Neuronal stem cell (in vitro differentiated cells): ENCODE data around the gene DZIP3.
A peak's percentile ranks its signal among the peaks of the same experiment; 100 is the strongest.

Experiments used
- DNase-seq: peaks from one replicate; pipeline ENCODE4 v3.0.0-alpha.2; 2013; ENCODE audit warnings: low spot score
- H2AFZ ChIP-seq: one replicate; pipeline ENCODE4 v1.6.1; 2013; ENCODE audit warnings: mild to moderate bottlenecking, low read length, inconsistent platforms
- H2AK5ac ChIP-seq: 2 replicates; pipeline ENCODE4 v1.6.1; 2013; ENCODE audit warnings: low read depth, mild to moderate bottlenecking, inconsistent platforms, low read length, moderate library complexity, mixed read lengths
- H2BK120ac ChIP-seq: 2 replicates; pipeline ENCODE4 v1.6.1; 2013; ENCODE audit warnings: low read depth, mild to moderate bottlenecking, inconsistent platforms, low read length, moderate library complexity, mixed read lengths
- H2BK12ac ChIP-seq: one replicate; pipeline ENCODE4 v1.6.1; 2013; ENCODE audit warnings: low read length, inconsistent platforms
- H2BK15ac ChIP-seq: 2 replicates; pipeline ENCODE4 v1.6.1; 2013; ENCODE audit warnings: mild to moderate bottlenecking, low read length, inconsistent platforms, mixed read lengths
- H2BK5ac ChIP-seq: one replicate; pipeline ENCODE4 v1.6.1; 2013; ENCODE audit warnings: inconsistent platforms, mild to moderate bottlenecking, low read length, moderate library complexity
- H3K14ac ChIP-seq: one replicate; pipeline ENCODE4 v1.6.1; 2013; ENCODE audit warnings: low read length, inconsistent platforms
- H3K18ac ChIP-seq: 2 replicates; pipeline ENCODE4 v1.6.1; 2013; ENCODE audit warnings: low read length, inconsistent platforms
- H3K23ac ChIP-seq: 2 replicates; pipeline ENCODE4 v1.6.1; 2013; ENCODE audit warnings: low read depth, mild to moderate bottlenecking, mixed read lengths, low read length, inconsistent platforms; ENCODE audit not compliant: poor library complexity
- H3K27ac ChIP-seq: replicated peaks from 3 replicates; pipeline ENCODE4 v1.5.1; 2013; ENCODE audit warnings: low read length, inconsistent platforms
- H3K27me3 ChIP-seq, 3 experiments: 2 replicates each; pipeline ENCODE4 v1.6.1; 2013; ENCODE audit warnings: low read length in 3 of 3, mild to moderate bottlenecking in 2 of 3, inconsistent platforms in 1 of 3, low read depth in 1 of 3, mixed read lengths in 1 of 3, moderate library complexity in 1 of 3; ENCODE audit not compliant: control insufficient read depth in 3 of 3, insufficient read depth in 3 of 3
- H3K36me3 ChIP-seq, 2 donors: replicated peaks in 1 of 2; 2 replicates each; pipeline ENCODE4 v1.6.1; 2013; ENCODE audit warnings: low read length in 2 of 2; ENCODE audit not compliant: control insufficient read depth in 2 of 2, insufficient read depth in 2 of 2
- H3K4ac ChIP-seq: 2 replicates; pipeline ENCODE4 v1.6.1; 2013; ENCODE audit warnings: inconsistent platforms, mild to moderate bottlenecking, low read length, moderate library complexity
- H3K4me1 ChIP-seq, 2 donors: 1 replicate in 1 of 2; 2 replicates in 1 of 2; pipeline ENCODE4 v1.6.1; 2013; ENCODE audit warnings: low read length in 2 of 2, low read depth in 1 of 2; ENCODE audit not compliant: control insufficient read depth in 2 of 2, insufficient read depth in 1 of 2
- H3K4me2 ChIP-seq: one replicate; pipeline ENCODE4 v1.6.1; 2013; ENCODE audit warnings: mild to moderate bottlenecking, low read length, inconsistent platforms; ENCODE audit not compliant: insufficient read depth, poor library complexity, severe bottlenecking
- H3K4me3 ChIP-seq, 2 donors: 2 replicates each; pipeline ENCODE4 v1.5.1; 2013; ENCODE audit warnings: low read length in 2 of 2, mild to moderate bottlenecking in 2 of 2, inconsistent platforms in 1 of 2, moderate library complexity in 1 of 2
- H3K79me1 ChIP-seq: one replicate; pipeline ENCODE4 v1.6.1; 2013; ENCODE audit warnings: low read depth, mild to moderate bottlenecking, inconsistent platforms, low read length, moderate library complexity
- H3K9ac ChIP-seq: one replicate; pipeline ENCODE4 v1.6.1; 2013; ENCODE audit warnings: mild to moderate bottlenecking, low read depth, low read length, inconsistent platforms; ENCODE audit not compliant: poor library complexity
- H3K9me3 ChIP-seq, 2 donors: replicated peaks in 1 of 2; 2 replicates each; pipeline versions ENCODE3 to v1.6.1; 2013; ENCODE audit warnings: low read length in 2 of 2, mild to moderate bottlenecking in 2 of 2, inconsistent platforms in 1 of 2, low read depth in 1 of 2, mixed read lengths in 1 of 2, moderate library complexity in 1 of 2; ENCODE audit not compliant: control insufficient read depth in 2 of 2, insufficient read depth in 1 of 2
- H4K8ac ChIP-seq: one replicate; pipeline ENCODE4 v1.6.1; 2013; ENCODE audit warnings: low read depth, mild to moderate bottlenecking, inconsistent platforms, low read length, moderate library complexity
- H4K91ac ChIP-seq: one replicate; pipeline ENCODE4 v1.6.1; 2013; ENCODE audit warnings: low read length, low read depth, mild to moderate bottlenecking, inconsistent platforms; ENCODE audit not compliant: poor library complexity
- WGBS, 2 donors: extraction: QIAGEN DNeasy Blood & Tissue Kit; methylation state at CpG; one replicate each; pipeline ENCODE4 v1.1.7; 2013; ENCODE audit warnings: missing lambda C conversion rate in 2 of 2, mixed read lengths in 1 of 2; ENCODE audit not compliant: insufficient read length in 2 of 2, insufficient replicate concordance in 1 of 2; ENCODE audit errors: extremely low coverage in 2 of 2; 5-methylcytosine and 5-hydroxymethylcytosine counted together

Gene DZIP3

GRCh38 chr3:108598375-108598774 is 8.9 kb downstream of the DZIP3 start:
- no peak for DNase-seq
- Histone ChIP-seq H2AK5ac (no peak overlapping the region), H3K18ac (no peak overlapping the region), H3K4ac (no peak overlapping the region), H4K8ac (no peak overlapping the region), H3K23ac (no peak overlapping the region), H2BK5ac (no peak overlapping the region), H3K4me2 (no peak overlapping the region), H2BK15ac (no peak overlapping the region), H3K4me1 (peaks cover 2 to 3% of the 10 kb centered on the region in 2 donors), H3K27ac (no peak overlapping the region), H2BK120ac (no peak overlapping the region), H3K36me3 (peaks cover 2 to 3% of the 10 kb centered on the region in 2 donors), H3K79me1 (peaks cover 2% of the 10 kb centered on the region), H3K4me3 (no peak overlapping the region), H2BK12ac (no peak overlapping the region), H4K91ac (no peak overlapping the region), H3K9ac (no peak overlapping the region), H3K14ac (no peak overlapping the region), H2AFZ (no peak overlapping the region), H3K9me3 (peaks cover 0 to 4% of the 10 kb centered on the region in 2 donors), H3K27me3 (no peaks in the 10 kb centered on the region)
- WGBS, 2 donors, result no CpG with 5 or more reads among the region's 5 CpGs

- peaks cover 2 to 3% of the 10 kb centered on the region in 2 donors for H3K36me3 ChIP-seq
- H2AK5ac ChIP-seq, result no peak overlapping the region
- H3K14ac ChIP-seq, result no peak overlapping the region
- no peak overlapping the region for H2AFZ ChIP-seq
- H4K8ac ChIP-seq, result no peak overlapping the region
- no peak overlapping the region for H4K91ac ChIP-seq
- no peak overlapping the region for H3K4me3 ChIP-seq
- H3K4me2 ChIP-seq, result no peak overlapping the region
- no peak overlapping the region for H2BK12ac ChIP-seq
- H2BK120ac ChIP-seq, result no peak overlapping the region
- H3K27ac ChIP-seq, result no peak overlapping the region
- H3K9me3 ChIP-seq, result peaks cover 0 to 4% of the 10 kb centered on the region in 2 donors
- H2BK15ac ChIP-seq, result no peak overlapping the region
- no peak overlapping the region for H3K18ac ChIP-seq
- no peaks in the 10 kb centered on the region for H3K79me1 ChIP-seq
- H3K9ac ChIP-seq, result no peak overlapping the region
- no CpG with 5 or more reads among the region's 1 CpG for WGBS, 2 donors
- H3K27me3 ChIP-seq, result no peaks in the 10 kb centered on the region
- H2BK5ac ChIP-seq, result no peak overlapping the region
- no peak for DNase-seq
- H3K23ac ChIP-seq, result no peak overlapping the region
- H3K4me1 ChIP-seq, result peaks cover 2 to 3% of the 10 kb centered on the region in 2 donors
- H3K4ac ChIP-seq, result no peak overlapping the region
These were observed 10.3 kb downstream of the DZIP3 start for GRCh38 chr3:108599677-108600409.

- H2BK15ac ChIP-seq, result no peak overlapping the region
- H2BK5ac ChIP-seq, result no peak overlapping the region
- no peak overlapping the region for H2BK12ac ChIP-seq
- H3K79me1 ChIP-seq, result no peaks in the 10 kb centered on the region
- H3K9ac ChIP-seq, result no peak overlapping the region
- H2BK120ac ChIP-seq, result no peak overlapping the region
- no peak overlapping the region for H3K4me3 ChIP-seq
- no peak overlapping the region for H3K18ac ChIP-seq
- H3K9me3 ChIP-seq, result peaks cover 0 to 6% of the 10 kb centered on the region in 2 donors
- H3K36me3 ChIP-seq, result peaks cover 2 to 12% of the 10 kb centered on the region in 2 donors
- DNase-seq, result no peak
- no peak overlapping the region for H4K91ac ChIP-seq
- H2AK5ac ChIP-seq, result no peak overlapping the region
- no peak overlapping the region for H3K4me2 ChIP-seq
- H3K4ac ChIP-seq, result no peak overlapping the region
- H3K23ac ChIP-seq, result no peak overlapping the region
- H4K8ac ChIP-seq, result no peak overlapping the region
- H3K4me1 ChIP-seq, result peaks cover 2 to 3% of the 10 kb centered on the region in 2 donors
- H3K27me3 ChIP-seq, result no peaks in the 10 kb centered on the region
- peak overlapping the region; percentile 6 for H3K27ac ChIP-seq
- no peak overlapping the region for H2AFZ ChIP-seq
- no peak overlapping the region for H3K14ac ChIP-seq
- no CpG with 5 or more reads among the region's 5 CpGs for WGBS, 2 donors
These were observed 12.9 kb downstream of the DZIP3 start for GRCh38 chr3:108602249-108602934.

- H3K36me3 ChIP-seq, result peaks cover 2 to 12% of the 10 kb centered on the region in 2 donors
- DNase-seq, result no peak
- no peak overlapping the region for H2BK5ac ChIP-seq
- H2BK12ac ChIP-seq, result no peak overlapping the region
- H3K14ac ChIP-seq, result no peak overlapping the region
- no peaks in the 10 kb centered on the region for H3K79me1 ChIP-seq
- no peak overlapping the region for H3K18ac ChIP-seq
- no peak overlapping the region for H4K8ac ChIP-seq
- no peak overlapping the region for H2AFZ ChIP-seq
- peak overlapping the region; percentile 6 for H3K27ac ChIP-seq
- no peak overlapping the region for H3K23ac ChIP-seq
- H3K9me3 ChIP-seq, result peaks cover 0 to 6% of the 10 kb centered on the region in 2 donors
- H3K9ac ChIP-seq, result no peak overlapping the region
- no peak overlapping the region for H4K91ac ChIP-seq
- H3K4me1 ChIP-seq, result peaks cover 2 to 3% of the 10 kb centered on the region in 2 donors
- H3K4ac ChIP-seq, result no peak overlapping the region
- no CpG with 5 or more reads among the region's 2 CpGs for WGBS, 2 donors
- H2AK5ac ChIP-seq, result no peak overlapping the region
- H2BK120ac ChIP-seq, result no peak overlapping the region
- no peaks in the 10 kb centered on the region for H3K27me3 ChIP-seq
- H2BK15ac ChIP-seq, result no peak overlapping the region
- H3K4me3 ChIP-seq, result no peak overlapping the region
- H3K4me2 ChIP-seq, result no peak overlapping the region
These were observed 13.4 kb downstream of the DZIP3 start for GRCh38 chr3:108602935-108603294.
